GM19324 (cell line): ENCODE results near the gene PRORP.
"Not testable (repeated sequence)": the region's sequence is repeated elsewhere in the genome, so short reads cannot be mapped to it uniquely, and the experiment has no call there.

Experiments used
- ATAC-seq: cut with Tn5 transposase; IDR thresholded peaks from one replicate; pipeline ENCODE4 v1.9.1; 2021; ENCODE audit warnings: mild to moderate bottlenecking, moderate library complexity; ENCODE audit not compliant: unreplicated experiment, low FRiP score

The PRORP gene

DNA sequence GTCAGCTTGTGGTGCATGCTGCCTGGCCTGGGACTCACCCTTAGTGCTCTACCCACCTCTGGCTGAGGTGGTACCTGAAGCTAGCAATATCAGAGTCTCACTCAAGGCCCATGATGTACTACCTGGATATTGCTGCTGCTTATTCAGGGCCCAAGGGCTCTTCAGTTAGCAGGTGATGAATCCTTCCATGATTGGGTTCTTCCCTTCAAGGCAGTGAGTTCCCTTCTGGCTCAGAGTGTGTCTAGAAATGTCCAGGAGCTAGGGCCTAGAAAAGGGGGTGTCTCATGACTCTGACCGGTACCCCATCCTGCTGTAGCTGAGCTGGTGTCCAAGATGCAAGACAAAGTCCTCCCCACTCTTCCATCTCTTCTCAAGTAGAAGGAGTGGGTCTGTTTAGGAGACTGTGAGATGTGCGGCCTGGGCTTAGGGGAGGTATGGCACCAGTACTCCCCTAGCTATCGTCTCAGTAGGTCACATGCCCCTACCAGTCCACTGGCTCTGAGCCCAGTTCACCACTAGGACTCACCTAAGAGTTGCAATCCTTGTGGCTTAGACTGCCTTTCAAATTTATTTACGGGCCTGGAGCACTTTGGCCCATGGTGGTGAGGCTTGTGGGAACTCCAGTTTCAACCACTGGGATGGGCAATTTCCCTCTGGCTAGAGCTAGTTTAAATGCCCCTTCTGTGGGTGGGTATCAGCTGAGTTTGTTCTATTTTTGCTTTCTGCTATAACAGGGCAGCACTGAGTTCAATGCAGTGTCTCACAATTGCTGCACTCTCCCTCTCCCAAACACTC is 12.2 kb downstream of the PRORP start:
- ATAC-seq: no peak

DNA sequence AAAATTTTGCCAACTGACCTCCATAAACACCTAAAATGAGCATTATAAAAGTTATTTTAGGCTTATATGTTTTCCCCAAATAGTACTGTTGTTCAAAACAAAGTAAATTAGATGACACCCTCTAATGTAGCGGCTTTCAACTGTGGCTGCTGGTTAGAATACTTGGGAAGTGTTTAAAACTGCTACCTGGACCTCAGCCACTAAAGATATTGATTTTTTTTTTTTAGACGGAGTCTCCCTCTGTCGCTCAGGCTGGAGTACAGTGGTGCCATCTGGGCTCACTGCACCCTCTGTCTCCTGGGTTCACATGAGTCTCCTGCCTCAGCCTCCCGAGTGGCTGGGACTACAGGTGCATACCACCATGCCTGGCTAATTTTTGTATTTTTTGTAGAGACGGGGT is 16.2 kb downstream of the PRORP start:
- no peak for ATAC-seq

DNA sequence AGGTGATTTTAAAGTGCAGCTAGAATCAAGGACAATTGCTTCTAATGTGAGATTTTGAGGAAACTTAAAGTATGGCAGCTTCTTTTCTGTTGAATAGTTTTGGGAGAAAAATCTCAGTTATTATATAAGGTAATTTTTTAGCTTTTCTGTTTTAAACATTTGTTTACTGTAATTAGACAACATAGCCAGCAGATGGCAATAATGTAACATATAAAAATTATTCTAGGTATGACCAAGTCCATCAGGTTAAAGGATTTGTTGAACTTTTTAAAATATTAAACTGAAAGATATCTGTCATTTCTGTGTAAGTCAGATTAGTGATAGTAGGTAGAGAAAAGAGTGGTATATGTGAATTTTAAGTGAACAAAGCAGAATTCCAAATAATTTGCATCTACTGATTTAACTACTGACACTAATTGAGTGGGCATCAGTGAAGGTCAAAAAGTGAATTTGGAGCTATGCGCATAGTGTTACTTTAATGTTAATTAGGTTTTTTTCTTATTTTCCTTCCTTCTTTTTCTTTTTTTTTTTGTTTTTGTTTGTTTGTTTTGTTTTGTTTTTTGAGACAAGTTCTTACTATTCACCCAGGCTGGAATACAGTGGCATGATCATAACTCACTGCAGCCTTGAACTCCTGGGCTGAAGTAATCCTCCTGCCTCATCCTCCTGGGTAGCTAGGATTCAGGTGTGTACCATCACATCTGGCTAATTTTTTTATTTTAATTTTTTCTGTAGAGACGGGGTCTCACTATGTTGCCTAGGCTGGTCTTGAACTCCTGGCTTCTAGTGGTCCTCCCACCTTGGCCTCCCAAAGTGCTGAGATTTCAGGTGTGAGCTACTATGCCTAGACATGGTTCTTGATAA is 18.6 kb downstream of the PRORP start:
- ATAC-seq: no peak

DNA sequence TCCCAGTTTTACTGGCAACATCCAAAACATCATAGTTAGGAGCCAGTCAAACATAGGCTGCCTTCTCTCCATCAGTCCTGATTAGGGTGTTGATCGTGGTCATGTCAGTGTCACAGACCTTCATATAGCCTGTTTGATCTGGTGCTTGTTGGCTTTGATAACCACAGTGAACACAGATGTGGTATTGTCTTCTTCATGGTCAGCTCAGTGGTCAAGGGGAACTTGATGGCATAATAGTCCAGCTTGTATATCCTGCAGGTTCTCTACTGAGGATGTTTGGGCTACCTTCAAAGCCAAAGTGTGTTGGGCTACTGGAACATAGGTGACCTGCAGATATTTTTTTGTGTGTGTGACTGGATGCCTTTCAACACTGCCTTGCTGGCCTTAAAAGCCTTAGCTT is 21.7 kb downstream of the PRORP start:
- ATAC-seq: no peak

DNA sequence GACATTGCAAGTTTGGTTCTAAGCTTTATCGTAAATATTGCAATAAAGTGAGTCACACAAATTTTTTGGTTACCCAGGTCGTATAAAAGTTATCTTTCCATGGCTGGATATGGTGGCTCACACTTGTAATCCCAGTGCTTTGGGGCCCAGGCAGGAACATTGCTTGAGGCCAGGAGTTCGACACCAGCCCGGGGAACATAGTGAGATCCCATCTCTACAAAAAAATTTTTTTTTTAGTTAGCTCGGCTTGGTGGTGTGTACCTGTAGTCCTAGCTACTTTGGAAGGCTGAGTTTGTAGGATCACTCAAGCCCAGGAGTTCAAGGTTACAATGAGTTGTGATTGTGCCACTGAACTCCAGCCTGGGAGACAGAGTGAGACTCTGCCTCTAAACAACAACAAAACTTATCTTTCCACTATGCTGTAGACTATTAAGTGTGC is 24.4 kb downstream of the PRORP start:
- no peak for ATAC-seq

DNA sequence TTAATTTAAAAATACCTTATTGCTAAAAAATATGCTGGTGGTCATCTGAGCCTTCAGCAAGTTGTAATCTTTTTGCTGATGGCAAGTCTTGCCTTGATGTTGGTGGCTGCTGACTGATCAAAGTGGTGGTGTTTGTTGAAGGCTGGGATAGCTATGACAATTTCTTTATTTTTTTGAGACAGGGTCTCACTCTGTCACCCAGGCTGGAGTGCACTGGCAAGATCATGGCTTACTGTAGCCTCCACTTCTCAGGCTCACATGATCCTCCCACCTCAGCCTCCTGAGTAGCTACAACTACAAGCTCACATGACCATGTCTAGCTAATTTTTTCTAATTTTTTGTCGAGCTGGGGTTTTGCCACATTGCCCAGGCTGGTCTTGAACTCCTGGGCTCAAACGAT is 24.8 kb downstream of the PRORP start:
- ATAC-seq: no peak

DNA sequence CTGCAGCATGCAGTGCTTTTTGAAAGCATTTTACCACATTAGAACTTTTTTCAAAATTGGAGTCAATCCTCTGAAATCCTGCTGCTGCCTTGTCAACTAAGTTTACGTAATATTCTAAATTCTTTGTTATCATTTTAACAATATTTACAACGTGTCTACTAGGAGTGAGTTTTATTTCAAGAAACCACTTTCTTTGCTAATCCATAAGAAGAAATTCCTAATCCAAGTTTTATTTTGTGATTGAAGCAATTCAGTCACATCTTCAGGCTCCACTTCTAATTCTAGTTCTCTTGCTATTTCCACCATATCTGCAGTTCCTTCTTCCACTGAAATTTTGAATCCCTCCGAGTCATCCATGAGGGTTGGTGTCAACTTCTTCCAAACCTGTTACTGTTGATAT is 25.4 kb downstream of the PRORP start:
- no peak for ATAC-seq

DNA sequence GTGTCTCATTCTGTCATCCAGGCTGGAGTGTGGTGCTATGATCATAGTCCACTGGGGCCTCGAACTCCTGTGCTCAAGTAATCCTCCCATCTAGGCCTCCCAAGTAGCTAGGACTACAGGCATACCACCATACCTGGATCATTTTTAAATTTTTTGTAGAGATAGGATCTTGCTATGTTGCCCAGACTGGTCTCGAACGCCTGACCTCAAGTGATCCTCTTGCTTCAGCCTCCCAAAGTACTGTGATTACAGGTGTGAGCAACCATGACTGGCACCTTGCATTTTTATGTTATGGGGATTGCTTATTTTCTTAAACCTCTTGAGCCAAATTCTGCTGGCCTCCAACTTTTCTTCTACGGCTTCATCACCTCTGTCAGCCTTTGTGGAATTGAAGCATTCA is 26.9 kb downstream of the PRORP start:
- no peak for ATAC-seq

DNA sequence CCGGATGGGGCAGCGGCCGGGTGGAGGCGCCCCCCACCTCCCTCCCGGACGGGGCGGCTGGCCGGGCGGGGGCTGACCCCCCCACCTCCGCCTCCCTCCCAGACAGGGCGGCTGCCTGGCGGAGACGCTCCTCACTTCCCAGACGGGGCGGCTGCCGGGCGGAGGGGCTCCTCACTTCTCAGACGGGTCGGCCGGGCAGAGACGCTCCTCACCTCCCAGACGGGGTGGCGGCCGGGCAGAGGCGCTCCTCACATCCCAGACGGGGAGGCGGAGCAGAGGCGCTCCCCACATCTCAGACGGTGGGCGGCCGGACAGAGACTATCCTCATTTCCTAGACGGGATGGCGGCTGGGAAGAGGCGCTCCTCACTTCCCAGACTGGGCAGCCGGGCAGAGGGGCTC is 30.2 kb downstream of the PRORP start:
- not testable (repeated sequence) for ATAC-seq

DNA sequence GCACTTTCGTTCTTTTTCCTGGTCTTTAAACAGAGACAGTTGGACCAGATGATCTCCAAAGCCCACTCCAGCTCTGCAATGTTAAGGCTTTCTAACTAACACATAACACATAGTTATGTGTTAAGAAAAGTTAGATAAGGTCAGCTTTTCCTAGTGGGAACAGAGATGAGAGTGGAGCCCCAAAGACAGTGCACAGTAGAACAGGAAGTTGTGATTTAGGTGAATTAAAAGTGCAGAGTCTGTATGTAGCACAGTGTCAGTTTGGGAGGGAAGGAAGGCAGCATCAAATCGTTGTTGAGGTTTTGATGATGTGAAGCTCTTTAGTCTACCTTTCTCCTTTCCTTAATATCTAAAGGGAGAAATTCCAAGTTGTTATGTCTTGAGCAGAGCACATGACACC is 31.7 kb downstream of the PRORP start:
- ATAC-seq: no peak

DNA sequence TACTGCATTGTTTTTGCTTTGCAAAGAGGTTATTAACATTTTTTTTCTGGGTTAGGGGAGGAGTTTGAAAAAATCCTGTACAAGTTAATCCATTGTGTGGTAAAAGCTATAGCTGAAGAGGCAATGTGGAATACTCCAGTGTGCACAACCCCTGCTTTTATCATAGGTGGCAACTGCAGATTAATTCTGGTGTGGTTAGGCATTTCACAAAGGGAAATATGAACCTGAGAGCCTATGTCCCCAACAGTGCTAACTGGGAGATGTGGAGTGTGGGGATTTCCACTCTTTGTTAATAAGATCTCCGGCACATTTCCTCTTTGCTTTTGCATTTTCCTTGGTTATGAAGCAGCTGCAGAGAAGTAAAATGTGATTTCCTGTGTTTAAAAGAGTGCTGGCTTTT is 33.6 kb downstream of the PRORP start:
- ATAC-seq: no peak

DNA sequence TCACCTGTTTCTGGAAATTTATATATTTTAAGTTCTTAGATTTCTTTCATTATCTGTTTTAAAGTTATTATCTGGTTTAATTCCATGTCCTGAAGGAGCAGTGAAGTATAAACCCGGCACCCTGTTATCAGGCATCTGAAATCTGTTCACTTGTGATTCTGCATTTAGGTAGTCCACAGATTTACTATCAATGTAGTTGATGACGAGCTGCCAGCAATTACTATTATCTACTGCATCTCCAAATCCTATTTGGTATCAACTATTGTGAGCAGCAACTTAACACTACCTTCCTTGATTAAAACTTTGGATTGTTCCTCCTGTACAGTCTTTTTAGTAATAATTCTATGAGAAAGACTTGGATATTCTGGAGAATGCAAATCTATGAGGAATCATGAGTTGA is 36.1 kb downstream of the PRORP start:
- no peak for ATAC-seq

DNA sequence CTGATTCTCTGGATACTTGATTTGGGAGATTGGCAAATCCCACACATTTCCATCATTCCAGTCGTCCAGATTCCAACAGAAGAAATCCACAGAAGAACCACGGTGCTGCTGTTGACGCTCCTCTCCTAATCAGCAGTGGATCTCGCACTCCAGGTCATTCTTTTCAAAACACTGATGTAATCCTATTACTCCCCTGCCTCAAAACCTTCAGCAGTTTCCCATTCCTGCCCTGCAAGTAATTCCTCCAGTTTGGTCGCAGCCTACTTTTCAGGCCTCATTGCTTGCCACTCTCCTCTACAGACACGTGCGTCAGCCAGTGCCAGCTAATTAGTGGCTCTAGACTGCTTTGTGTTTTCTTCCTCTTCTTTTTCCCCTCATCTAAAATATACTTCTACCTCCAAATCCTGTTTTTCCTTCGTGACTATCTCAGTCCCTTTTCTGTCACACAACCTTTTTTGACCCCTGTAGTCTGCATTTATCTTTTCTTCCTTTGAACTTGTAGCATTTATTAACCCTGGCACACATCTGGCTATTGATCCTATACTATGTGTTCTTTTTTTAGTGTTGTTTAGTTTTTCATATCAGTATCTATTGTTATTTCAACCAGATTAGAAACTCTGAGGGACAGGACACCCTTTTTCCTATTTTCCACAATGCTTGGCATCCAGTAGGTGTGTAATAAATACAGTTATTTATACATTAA is 36.8 kb downstream of the PRORP start:
- no peak for ATAC-seq

DNA sequence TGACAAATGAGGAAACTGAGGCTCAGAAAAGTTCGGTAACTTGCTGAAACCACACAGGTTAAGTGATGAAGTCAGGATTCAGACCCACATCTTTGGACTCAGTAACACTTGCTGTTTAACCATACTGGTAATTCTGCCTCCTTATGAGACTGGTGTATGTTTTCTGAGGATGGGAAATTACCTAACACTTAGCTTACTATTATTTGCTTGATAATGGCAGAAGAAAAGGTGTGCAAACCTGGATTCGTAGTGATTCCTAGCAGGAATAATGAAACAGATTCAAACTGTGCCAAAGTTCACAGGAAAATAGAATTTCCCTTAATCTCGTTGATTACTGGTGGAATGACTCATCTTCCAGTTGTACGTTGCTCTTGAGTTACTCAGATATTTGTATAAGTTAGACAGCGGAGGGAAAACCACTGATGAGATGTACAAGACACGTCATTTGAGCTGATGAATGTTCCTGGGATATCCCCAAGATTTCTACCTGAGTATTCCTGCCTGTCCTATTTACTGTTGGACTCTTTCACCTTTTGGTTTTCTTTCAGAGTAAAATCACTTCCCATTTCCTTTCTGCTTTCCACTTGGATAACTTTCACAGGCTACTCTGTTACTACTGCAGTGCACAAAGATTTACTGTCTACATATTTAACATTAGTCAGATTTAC is 37.5 kb downstream of the PRORP start:
- no peak for ATAC-seq

DNA sequence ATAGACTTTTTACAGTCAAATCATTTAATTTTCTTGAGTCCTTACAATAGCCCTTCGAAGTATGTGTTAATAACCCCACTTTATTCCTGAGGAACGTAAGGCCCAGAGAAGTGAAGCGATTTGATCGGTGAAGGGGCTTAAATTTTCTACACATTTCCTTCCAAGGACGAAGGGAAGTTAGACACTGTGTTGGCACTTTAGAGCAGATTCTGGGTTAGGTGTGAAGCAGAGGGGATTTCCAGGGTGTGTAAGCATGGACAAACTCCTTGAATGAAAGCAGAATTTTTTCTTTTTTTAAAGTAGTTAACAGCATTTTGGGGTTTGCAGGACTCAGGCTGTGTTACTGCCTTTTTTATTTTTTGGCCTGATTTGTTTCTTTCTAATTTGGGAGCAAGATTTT is 38.9 kb downstream of the PRORP start:
- no peak for ATAC-seq

DNA sequence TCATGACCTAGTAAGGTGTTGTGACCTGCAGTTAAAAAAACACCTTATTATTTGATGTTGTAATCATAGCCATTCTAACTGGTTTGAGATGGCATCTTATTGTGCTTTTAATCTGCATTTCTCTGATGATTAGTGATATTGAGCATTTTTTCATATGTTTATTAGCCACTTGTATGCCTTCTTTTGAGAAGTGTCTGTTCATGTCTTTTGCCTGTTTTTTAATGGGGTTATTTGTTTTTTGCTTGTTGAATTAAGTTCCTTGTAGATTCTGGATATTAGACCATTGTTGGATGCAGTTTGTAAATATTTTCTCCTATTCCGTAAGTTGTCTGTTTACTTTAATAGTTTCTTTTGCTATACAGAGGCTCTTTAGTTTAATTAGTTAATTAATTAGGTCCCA is 41.0 kb downstream of the PRORP start:
- ATAC-seq: no peak

DNA sequence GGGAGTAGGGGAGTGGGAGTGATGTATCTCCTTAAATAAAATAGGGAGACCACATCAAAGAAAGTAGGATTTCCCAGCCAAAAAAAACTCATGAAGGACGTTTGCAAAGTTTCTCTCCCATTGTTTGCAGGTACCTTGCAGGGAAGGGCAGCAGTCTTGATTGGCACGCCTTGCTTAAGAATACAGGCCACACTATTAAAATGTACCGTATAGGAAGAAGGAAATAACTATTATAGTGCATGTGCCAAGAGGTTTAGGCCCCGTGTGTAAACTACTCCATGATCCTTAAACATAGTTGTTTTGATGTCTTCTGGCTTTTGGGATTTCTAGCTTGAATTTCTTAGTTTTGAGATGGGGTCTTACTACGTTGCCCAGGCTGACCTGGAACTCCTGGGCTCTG is 42.5 kb downstream of the PRORP start:
- no peak for ATAC-seq

DNA sequence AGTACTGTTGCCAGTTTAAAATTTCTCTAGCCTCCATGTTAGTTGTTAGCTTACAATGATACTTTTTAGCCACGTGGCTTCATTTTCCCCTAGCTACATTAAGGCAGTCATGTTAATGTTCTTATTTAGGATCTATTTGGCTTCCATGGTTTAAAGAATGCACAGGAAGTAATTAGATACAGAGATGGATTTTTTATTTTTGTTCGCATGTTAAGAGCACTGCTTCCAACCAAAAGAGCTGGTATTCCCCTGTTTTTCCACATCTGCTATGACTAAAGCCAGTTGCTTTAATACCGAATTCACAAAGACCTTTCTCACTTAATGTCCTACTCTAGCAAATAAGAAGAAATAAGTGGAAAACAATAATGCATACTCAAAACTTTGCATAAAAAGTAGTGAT is 45.1 kb downstream of the PRORP start:
- no peak for ATAC-seq
